Suppressor macrophage treated with lipopolysaccharide for 1 hour (primary cell): Measurements from ENCODE around the gene CNST.
"Not testable (repeated sequence)": the region's sequence is repeated elsewhere in the genome, so short reads cannot be mapped to it uniquely, and the experiment has no call there.

Source experiments
- DNase-seq, 3 donors: peaks; one replicate each; pipeline ENCODE4 v3.0.0-alpha.2; 2020 to 2022

The CNST gene

GRCh38 chr1:246622035-246622652 lies 55.9 kb downstream of the CNST start:
- no peak for DNase-seq

- DNase-seq = no peak
Measured at GRCh38 chr1:246624091-246624490, 57.8 kb downstream of the CNST start.

- no peak for DNase-seq
Measured at GRCh38 chr1:246629030-246629429, 62.8 kb downstream of the CNST start.

GRCh38 chr1:246629976-246630375 lies 63.7 kb downstream of the CNST start:
- DNase-seq = no peak

GRCh38 chr1:246631426-246631825 lies 65.2 kb downstream of the CNST start:
- DNase-seq = no peak

- DNase-seq = no peak
Measured at GRCh38 chr1:246632281-246633168, 66.3 kb downstream of the CNST start.

- DNase-seq = not testable (repeated sequence)
Measured at GRCh38 chr1:246634659-246635058, 68.4 kb downstream of the CNST start.

GRCh38 chr1:246638941-246639655 lies 72.8 kb downstream of the CNST start:
- DNase-seq = no peak

GRCh38 chr1:246639732-246640131 lies 73.5 kb downstream of the CNST start:
- no peak for DNase-seq

- DNase-seq = no peak
Measured at GRCh38 chr1:246640747-246641146, 74.5 kb downstream of the CNST start.

- DNase-seq = no peak
Measured at GRCh38 chr1:246641394-246641793, 75.1 kb downstream of the CNST start.

GRCh38 chr1:246642719-246643118 lies 76.5 kb downstream of the CNST start:
- DNase-seq = no peak

GRCh38 chr1:246647113-246647512 lies 80.9 kb downstream of the CNST start:
- no peak for DNase-seq

GRCh38 chr1:246647513-246647912 lies 81.3 kb downstream of the CNST start:
- DNase-seq = no peak

- no peak for DNase-seq
Measured at GRCh38 chr1:246651012-246651695, 84.9 kb downstream of the CNST start.

- DNase-seq = no peak
Measured at GRCh38 chr1:246658567-246658966, 92.3 kb downstream of the CNST start.

GRCh38 chr1:246659594-246660140 lies 93.4 kb downstream of the CNST start:
- no peak for DNase-seq

GRCh38 chr1:246661451-246661850 lies 95.2 kb downstream of the CNST start:
- DNase-seq = no peak

- DNase-seq = no peak
Measured at GRCh38 chr1:246667773-246668172, 101.5 kb downstream of the CNST start.

GRCh38 chr1:246669659-246670058 lies 103.4 kb downstream of the CNST start:
- DNase-seq = no peak

- no peak for DNase-seq
Measured at GRCh38 chr1:246674049-246674448, 107.8 kb downstream of the CNST start.

GRCh38 chr1:246677842-246678241 lies 111.6 kb downstream of the CNST start:
- DNase-seq = no peak
